PC-3 (cell line): ENCODE data around the gene KCNQ4. TPM values are rescaled to one million over a fixed set of nuclear protein-coding genes. Genes with fewer than 3 reads are reported as not detected.

Experiments used
- ATAC-seq: fragments of 200-7000 bp; cut with Tn5 transposase; 2 replicates; pipeline ENCODE4 v1.9.1; 2020; ENCODE audit warnings: mild to moderate bottlenecking, moderate library complexity
- BruUV-seq: library from RNA; stranded (reverse); fragments of 400-500 nt; replicated peaks from 2 replicates; lab custom pipeline; 2021; lab: Mats Ljungman, UMichigan
- CTCF ChIA-PET: fragments of 300-600 bp; sonication (Branson Sonifier 250); formaldehyde crosslinking; loops from one replicate; lab custom pipeline; 2022; ENCODE audit warnings: antibody characterized with exemption; lab: Charles Lee
- POLR2A ChIA-PET: fragments of 300-600 bp; sonication (Branson Sonifier 250); formaldehyde crosslinking; loops from one replicate; lab custom pipeline; 2022; ENCODE audit warnings: antibody characterized with exemption; ENCODE audit not compliant: unreplicated experiment; lab: Charles Lee
- DNase-seq: peaks from one replicate; pipeline ENCODE4 v3.0.0-alpha.2; 2015
- H2AFZ ChIP-seq: fragments of 300-600 bp; sonication (generic); 2 replicates; pipeline ENCODE4 v1.6.0; 2016; ENCODE audit warnings: antibody characterized with exemption, low read length
- H3F3A ChIP-seq: fragments of 300-600 bp; sonication (generic); one replicate; pipeline ENCODE4 v1.6.0; 2017; ENCODE audit warnings: antibody characterized with exemption, low read length, control low read depth, mild to moderate bottlenecking; ENCODE audit not compliant: unreplicated experiment
- H3K27ac ChIP-seq: fragments of 300-600 bp; sonication (generic); 2 replicates; pipeline ENCODE4 v1.5.1; 2016; ENCODE audit warnings: mild to moderate bottlenecking, low read length
- H3K27me3 ChIP-seq: fragments of 300-600 bp; sonication (generic); 2 replicates; pipeline ENCODE4 v1.6.1; 2016; ENCODE audit warnings: low read length, mixed read lengths
- H3K36me3 ChIP-seq: fragments of 300-600 bp; sonication (generic); 2 replicates; pipeline ENCODE4 v1.6.1; 2016; ENCODE audit warnings: low read depth, mixed run types, low read length, mixed read lengths
- H3K4me1 ChIP-seq: fragments of 300-600 bp; sonication (generic); 2 replicates; pipeline ENCODE4 v1.5.1; 2016; ENCODE audit warnings: low read length; ENCODE audit not compliant: insufficient read depth
- H3K4me2 ChIP-seq: fragments of 300-600 bp; sonication (generic); 2 replicates; pipeline ENCODE4 v1.6.0; 2016; ENCODE audit warnings: low read length
- H3K4me3 ChIP-seq: fragments of 300-600 bp; sonication (generic); 2 replicates; pipeline ENCODE4 v1.5.1; 2016; ENCODE audit warnings: mild to moderate bottlenecking, low read length, mixed read lengths
- H3K79me2 ChIP-seq: fragments of 300-600 bp; sonication (generic); 2 replicates; pipeline ENCODE4 v1.6.1; 2017; ENCODE audit warnings: low read length, mixed read lengths
- H3K9ac ChIP-seq: fragments of 300-600 bp; sonication (generic); 2 replicates; pipeline ENCODE4 v1.6.0; 2016; ENCODE audit warnings: mild to moderate bottlenecking, low read length
- H3K9me2 ChIP-seq: fragments of 300-600 bp; sonication (generic); replicated peaks from 2 replicates; pipeline ENCODE4 v1.6.1; 2016; ENCODE audit warnings: mixed run types, low read length, mixed read lengths
- H3K9me3 ChIP-seq: fragments of 300-600 bp; sonication (generic); 2 replicates; pipeline ENCODE4 v1.6.1; 2016; ENCODE audit warnings: low read length, mixed read lengths
- H4K20me1 ChIP-seq: fragments of 300-600 bp; sonication (generic); 2 replicates; pipeline ENCODE4 v1.6.1; 2016; ENCODE audit warnings: low read length, mixed read lengths
- EZH2 ChIP-seq: fragments of 300-600 bp; sonication (generic); IDR thresholded peaks from one replicate; pipeline ENCODE4 v1.6.1; 2017; ENCODE audit warnings: antibody characterized with exemption, mild to moderate bottlenecking, low read length; ENCODE audit not compliant: unreplicated experiment
- EZH2phosphoT487 ChIP-seq: fragments of 300-600 bp; sonication (generic); IDR thresholded peaks from 2 replicates; pipeline ENCODE4 v1.6.1; 2018; ENCODE audit warnings: mild to moderate bottlenecking, antibody characterized with exemption, low read length, borderline replicate concordance
- intact Hi-C: fragments of 100-400 bp; cut with micrococcal nuclease; formaldehyde crosslinking; loops from 2 replicates; pipeline ENCODE4 v1.9.0; 2023
- total RNA-seq: library from RNA; depleted of rRNA; stranded (reverse); fragments of >200 nt; gene quantifications from 2 replicates; pipeline ENCODE4 v1.2.3, GENCODE V29; 2014
- TF ChIP-seq, protein P1 (sequence below): fragments of 300-600 bp; sonication (generic); conservative IDR thresholded peaks from 2 replicates; pipeline ENCODE4 v1.5.1; 2017; ENCODE audit warnings: antibody characterized with exemption, low read depth, mild to moderate bottlenecking, low read length

The KCNQ4 gene
- total RNA-seq, 1 experiment from 2014 or later: 2.5 TPM

- H3F3A ChIP-seq: no peaks in the 10 kb centered on the region
- no peak overlapping the region for H3K4me2 ChIP-seq
- no peaks in the 10 kb centered on the region for H4K20me1 ChIP-seq
- ATAC-seq (no peak), DNase-seq (no peak)
- ChIA-PET CTCF (no interaction called here), POLR2A (no interaction called here)
- H3K27ac ChIP-seq: no peak overlapping the region
- H3K36me3 ChIP-seq: no peaks in the 10 kb centered on the region
- no peak overlapping the region for H2AFZ ChIP-seq
- TF ChIP-seq EZH2: no peak
- no peak for TF ChIP-seq EZH2phosphoT487
- TF ChIP-seq, protein P1, sequence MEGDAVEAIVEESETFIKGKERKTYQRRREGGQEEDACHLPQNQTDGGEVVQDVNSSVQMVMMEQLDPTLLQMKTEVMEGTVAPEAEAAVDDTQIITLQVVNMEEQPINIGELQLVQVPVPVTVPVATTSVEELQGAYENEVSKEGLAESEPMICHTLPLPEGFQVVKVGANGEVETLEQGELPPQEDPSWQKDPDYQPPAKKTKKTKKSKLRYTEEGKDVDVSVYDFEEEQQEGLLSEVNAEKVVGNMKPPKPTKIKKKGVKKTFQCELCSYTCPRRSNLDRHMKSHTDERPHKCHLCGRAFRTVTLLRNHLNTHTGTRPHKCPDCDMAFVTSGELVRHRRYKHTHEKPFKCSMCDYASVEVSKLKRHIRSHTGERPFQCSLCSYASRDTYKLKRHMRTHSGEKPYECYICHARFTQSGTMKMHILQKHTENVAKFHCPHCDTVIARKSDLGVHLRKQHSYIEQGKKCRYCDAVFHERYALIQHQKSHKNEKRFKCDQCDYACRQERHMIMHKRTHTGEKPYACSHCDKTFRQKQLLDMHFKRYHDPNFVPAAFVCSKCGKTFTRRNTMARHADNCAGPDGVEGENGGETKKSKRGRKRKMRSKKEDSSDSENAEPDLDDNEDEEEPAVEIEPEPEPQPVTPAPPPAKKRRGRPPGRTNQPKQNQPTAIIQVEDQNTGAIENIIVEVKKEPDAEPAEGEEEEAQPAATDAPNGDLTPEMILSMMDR: no peak
- H3K27me3 ChIP-seq: no peaks in the 10 kb centered on the region
- H3K9me3 ChIP-seq: no peaks in the 10 kb centered on the region
- H3K79me2 ChIP-seq: no peaks in the 10 kb centered on the region
- H3K4me3 ChIP-seq: no peak overlapping the region
- H3K9me2 ChIP-seq: no peaks in the 10 kb centered on the region
- H3K9ac ChIP-seq: no peak overlapping the region
- H3K4me1 ChIP-seq: peaks cover 7% of the 10 kb centered on the region
- intact Hi-C loops: no loop called here
- no TSS peak for BruUV-seq
Observed at GRCh38 chr1:40803902-40804301, 20.3 kb downstream of the KCNQ4 start.

GRCh38 chr1:40806240-40806639 lies 22.7 kb downstream of the KCNQ4 start:
- TF ChIP-seq, protein P1: no peak
- TF ChIP-seq EZH2phosphoT487 (no peak), EZH2 (no peak)
- H4K20me1 ChIP-seq: no peaks in the 10 kb centered on the region
- ATAC-seq (no peak), DNase-seq (no peak)
- H3K9ac ChIP-seq: no peak overlapping the region
- BruUV-seq: no TSS peak
- ChIA-PET POLR2A (no interaction called here), CTCF (no interaction called here)
- H3K4me2 ChIP-seq: no peak overlapping the region
- H3K9me2 ChIP-seq: no peaks in the 10 kb centered on the region
- H3F3A ChIP-seq: no peaks in the 10 kb centered on the region
- H3K4me1 ChIP-seq: peaks cover 7% of the 10 kb centered on the region
- no peaks in the 10 kb centered on the region for H3K79me2 ChIP-seq
- no peak overlapping the region for H3K4me3 ChIP-seq
- H3K36me3 ChIP-seq: no peaks in the 10 kb centered on the region
- H3K9me3 ChIP-seq: no peaks in the 10 kb centered on the region
- intact Hi-C loops: no loop called here
- no peaks in the 10 kb centered on the region for H3K27me3 ChIP-seq
- no peak overlapping the region for H3K27ac ChIP-seq
- H2AFZ ChIP-seq: no peak overlapping the region

- H3K4me3 ChIP-seq: no peak overlapping the region
- no peak for ATAC-seq
- no peak overlapping the region for H2AFZ ChIP-seq
- H3K9me3 ChIP-seq: no peaks in the 10 kb centered on the region
- intact Hi-C loops: no loop called here
- TF ChIP-seq EZH2phosphoT487 (no peak), EZH2 (no peak)
- TF ChIP-seq, protein P1: no peak
- H3F3A ChIP-seq: no peaks in the 10 kb centered on the region
- no peaks in the 10 kb centered on the region for H3K79me2 ChIP-seq
- H3K27me3 ChIP-seq: no peaks in the 10 kb centered on the region
- no peak overlapping the region for H3K9ac ChIP-seq
- no peak overlapping the region for H3K4me2 ChIP-seq
- no TSS peak for BruUV-seq
- H3K36me3 ChIP-seq: no peaks in the 10 kb centered on the region
- H3K27ac ChIP-seq: no peak overlapping the region
- POLR2A ChIA-PET: no interaction called here
- CTCF ChIA-PET: no interaction called here
- H3K4me1 ChIP-seq: peaks cover 2% of the 10 kb centered on the region
- DNase-seq: no peak
- H4K20me1 ChIP-seq: no peaks in the 10 kb centered on the region
- no peaks in the 10 kb centered on the region for H3K9me2 ChIP-seq
Observed at GRCh38 chr1:40806731-40807695, 23.4 kb downstream of the KCNQ4 start.
